ENCODE data around the gene SPAG8. TPM values are rescaled to one million over a fixed set of nuclear protein-coding genes. Genes with fewer than 3 reads are reported as not detected.
A peak's percentile ranks its signal among the peaks of the same experiment; 100 is the strongest.

SPAG8 gene
- total RNA-seq, 6 experiments from 2014 or later: 0.42 to 1.3 (median 0.80) TPM; not detected in 3

- H3K27me3 ChIP-seq: no peaks in the 10 kb centered on the region
- intact Hi-C loops (cut with DNase I): loop anchor here in 1 of 2 donors (10.0 kb wide), 1 partner anchor 59 kb away; no protein-coding TSS in a partner anchor
Measured at GRCh38 chr9:35826071-35826701, 14.1 kb upstream of the SPAG8 start.

GRCh38 chr9:35822926-35823325 lies 10.9 kb upstream of the SPAG8 start:
- H3K9me3 ChIP-seq: no peaks in the 10 kb centered on the region
- H3K36me3 ChIP-seq: no peaks in the 10 kb centered on the region
- peaks cover 0 to 6% (median 0%) of the 10 kb centered on the region in 4 donors for H3K4me1 ChIP-seq
- H3K4me3 ChIP-seq: no peak overlapping the region
- DNase-seq (no peak), ATAC-seq (no peak)
- no peak for TF ChIP-seq POLR2A (IDR thresholded peaks at IDR 0.05)
- no peak for TF ChIP-seq CTCF (IDR thresholded peaks at IDR 0.05)
- H3K27me3 ChIP-seq: no peaks in the 10 kb centered on the region
- no peak overlapping the region for H3K27ac ChIP-seq
- intact Hi-C loops (cut with DNase I): loop anchor here in 1 of 2 donors (10.0 kb wide), 1 partner anchor 62 kb away; no protein-coding TSS in a partner anchor

More at GRCh38 chr9:35826071-35826701, 14.1 kb upstream of the SPAG8 start:
- no peak for DNase-seq
- 29% methylated on average over 3 of the region's 4 CpGs for WGBS (ENCODE audit: insufficient coverage, low coverage, low lambda C conversion rate, missing lambda C conversion rate)
- TF ChIP-seq POLR2A (IDR thresholded peaks at IDR 0.05): no peak
- TF ChIP-seq CTCF (IDR thresholded peaks at IDR 0.05): peak; percentile 76 to 84 (median 79)
- H3K36me3 ChIP-seq: no peaks in the 10 kb centered on the region
- peak; percentile 65 to 74 (median 71) for ATAC-seq
- peaks cover 0 to 19% (median 0%) of the 10 kb centered on the region in 4 donors for H3K4me1 ChIP-seq
- no peak overlapping the region for H3K4me3 ChIP-seq
- no peak overlapping the region for H3K27ac ChIP-seq
- no peaks in the 10 kb centered on the region for H3K9me3 ChIP-seq

- H3K4me1 ChIP-seq: no peaks in the 10 kb centered on the region
- no peaks in the 10 kb centered on the region for H3K27me3 ChIP-seq
- intact Hi-C loops (cut with DNase I): loop anchor here in 1 of 2 donors (10.0 kb wide), 1 partner anchor 65 kb away; no protein-coding TSS in a partner anchor
- TF ChIP-seq CTCF (IDR thresholded peaks at IDR 0.05): no peak
- no peak for TF ChIP-seq POLR2A (IDR thresholded peaks at IDR 0.05)
- H3K9me3 ChIP-seq: no peaks in the 10 kb centered on the region
- DNase-seq: no peak
- no peak for ATAC-seq
- H3K27ac ChIP-seq: no peak overlapping the region
- no peak overlapping the region for H3K4me3 ChIP-seq
- H3K36me3 ChIP-seq: no peaks in the 10 kb centered on the region
Measured at GRCh38 chr9:35820076-35820475, 8.0 kb upstream of the SPAG8 start.

GRCh38 chr9:35818341-35818740 lies 6.3 kb upstream of the SPAG8 start:
- TF ChIP-seq CTCF (IDR thresholded peaks at IDR 0.05): no peak
- TF ChIP-seq POLR2A (IDR thresholded peaks at IDR 0.05): no peak
- Histone ChIP-seq H3K27me3 (no peaks in the 10 kb centered on the region), H3K9me3 (no peaks in the 10 kb centered on the region), H3K36me3 (no peaks in the 10 kb centered on the region), H3K4me3 (no peak overlapping the region), H3K27ac (no peak overlapping the region), H3K4me1 (peaks cover 0 to 8% (median 7%) of the 10 kb centered on the region in 4 donors)
- WGBS (ENCODE audit: insufficient coverage, low coverage, low lambda C conversion rate, missing lambda C conversion rate): 50% methylated on average over 1 of the region's 3 CpGs
- DNase-seq (no peak), ATAC-seq (no peak)
- intact Hi-C loops (cut with DNase I): no loop called here

Data from right lobe of liver (tissue), 6 donors.